NCI-H748 (cell line): Measurements from ENCODE around the gene GRID1.
A peak's percentile ranks its signal among the peaks of the same experiment; 100 is the strongest.
"Not testable (repeated sequence)": the region's sequence is repeated elsewhere in the genome, so short reads cannot be mapped to it uniquely, and the experiment has no call there.

Source experiments
- DNase-seq: peaks from one replicate; lab custom pipeline; 2025; ENCODE audit not compliant: unreplicated experiment; lab: John Stamatoyannopoulos, UW

GRID1 gene

DNA sequence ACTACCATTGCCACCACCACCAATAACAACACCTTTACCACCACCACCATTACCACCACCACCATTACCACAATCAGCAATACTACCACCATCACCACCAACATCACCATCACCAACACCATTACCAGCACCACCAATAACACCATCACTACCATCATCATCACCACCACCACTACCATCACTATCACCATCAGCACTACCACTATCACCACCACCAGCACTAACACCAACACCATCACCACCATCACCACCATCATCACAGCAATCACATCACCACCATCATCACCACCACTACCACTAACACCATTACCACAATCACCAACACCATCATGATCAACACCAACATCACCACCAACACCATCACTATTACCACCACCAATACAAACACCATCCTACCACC lies 249.5 kb downstream of the GRID1 start:
- no peak for DNase-seq

DNA sequence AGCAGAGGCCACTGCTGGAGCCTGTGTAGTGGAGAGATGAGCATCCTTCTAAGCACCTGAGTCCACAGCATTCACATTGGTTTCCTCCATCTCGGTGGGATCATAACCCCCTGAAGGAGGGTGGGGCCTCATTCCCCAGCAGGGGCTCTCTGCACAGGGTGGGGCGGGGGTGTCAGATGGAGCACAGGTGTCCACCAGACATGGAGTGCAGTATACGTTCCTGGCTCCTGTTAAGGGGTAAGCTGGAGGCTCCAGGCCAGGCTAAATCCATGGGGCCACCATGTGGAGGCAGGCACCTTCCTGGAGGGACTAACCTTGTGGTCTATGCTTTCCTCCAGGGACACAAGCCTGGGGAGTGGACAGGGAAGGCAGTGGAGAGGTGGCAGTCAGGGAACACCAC lies 252.6 kb downstream of the GRID1 start:
- no peak for DNase-seq

DNA sequence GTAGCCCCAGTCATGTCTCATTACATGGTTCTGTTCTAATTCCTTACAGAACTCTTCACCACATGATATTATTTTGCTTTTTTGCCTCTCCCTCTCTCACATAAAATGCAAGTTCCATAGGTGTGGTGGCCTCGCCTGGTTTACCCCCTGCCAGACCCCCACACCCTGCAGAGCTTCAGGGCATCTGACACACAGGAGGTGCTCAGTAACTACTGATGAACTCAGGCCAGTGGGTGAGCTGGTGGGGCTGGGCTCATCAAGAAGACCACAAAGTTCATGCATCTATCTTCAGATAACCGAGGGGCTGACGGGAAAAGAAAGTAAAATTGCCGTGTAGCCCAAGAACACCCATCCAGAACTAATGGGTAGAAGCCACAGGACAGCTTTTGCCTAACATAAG lies 253.1 kb downstream of the GRID1 start:
- DNase-seq, result no peak

DNA sequence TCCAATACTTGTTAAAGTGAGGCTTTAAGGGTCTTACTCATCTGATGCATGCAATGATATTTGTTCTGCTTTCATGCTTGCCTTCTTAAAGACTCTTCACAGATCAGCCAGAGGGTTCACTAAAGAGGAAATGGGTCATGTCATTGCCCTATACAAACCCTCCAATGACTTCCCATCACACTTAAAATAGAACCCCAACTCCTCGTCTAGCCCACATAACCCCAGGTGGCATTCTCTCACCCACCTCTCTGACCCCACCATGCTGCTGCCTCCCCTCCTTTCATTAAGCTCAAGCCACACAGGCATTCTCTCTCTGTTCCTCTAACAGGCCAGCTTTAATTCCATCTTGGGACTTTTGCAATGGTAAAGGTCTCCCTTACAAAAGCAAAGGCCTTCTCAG lies 253.6 kb downstream of the GRID1 start:
- DNase-seq, result no peak

DNA sequence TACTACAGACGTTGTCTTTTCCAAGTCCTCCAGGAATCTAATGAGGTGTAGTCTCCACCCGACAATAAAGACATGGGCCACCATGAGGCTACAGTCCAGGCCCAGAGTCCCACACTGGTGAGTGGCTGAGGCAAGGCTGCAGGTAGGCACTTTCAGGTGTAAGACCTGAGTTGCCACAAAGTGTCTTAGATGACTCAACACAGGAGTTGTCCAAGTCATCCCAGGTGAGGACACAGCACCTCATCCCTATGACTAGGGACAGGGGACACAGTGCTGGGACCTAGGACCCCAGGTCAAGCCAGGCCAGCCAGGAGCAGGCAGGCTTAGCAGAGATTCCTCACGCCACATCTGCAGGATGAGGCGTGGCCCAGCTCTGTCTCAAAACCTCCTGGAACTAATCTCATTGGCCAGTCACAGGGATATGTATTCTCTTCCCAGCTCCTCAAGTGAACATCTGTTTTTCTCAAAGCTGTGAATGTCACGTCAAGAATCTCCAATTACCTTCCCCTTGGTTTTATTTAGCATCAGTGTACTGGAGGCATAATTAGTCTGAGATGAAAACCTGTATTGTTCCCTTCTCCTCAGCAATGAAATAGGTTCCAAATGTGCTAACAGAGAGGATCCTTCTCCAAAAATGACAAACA lies 254.6 kb downstream of the GRID1 start:
- no peak for DNase-seq

DNA sequence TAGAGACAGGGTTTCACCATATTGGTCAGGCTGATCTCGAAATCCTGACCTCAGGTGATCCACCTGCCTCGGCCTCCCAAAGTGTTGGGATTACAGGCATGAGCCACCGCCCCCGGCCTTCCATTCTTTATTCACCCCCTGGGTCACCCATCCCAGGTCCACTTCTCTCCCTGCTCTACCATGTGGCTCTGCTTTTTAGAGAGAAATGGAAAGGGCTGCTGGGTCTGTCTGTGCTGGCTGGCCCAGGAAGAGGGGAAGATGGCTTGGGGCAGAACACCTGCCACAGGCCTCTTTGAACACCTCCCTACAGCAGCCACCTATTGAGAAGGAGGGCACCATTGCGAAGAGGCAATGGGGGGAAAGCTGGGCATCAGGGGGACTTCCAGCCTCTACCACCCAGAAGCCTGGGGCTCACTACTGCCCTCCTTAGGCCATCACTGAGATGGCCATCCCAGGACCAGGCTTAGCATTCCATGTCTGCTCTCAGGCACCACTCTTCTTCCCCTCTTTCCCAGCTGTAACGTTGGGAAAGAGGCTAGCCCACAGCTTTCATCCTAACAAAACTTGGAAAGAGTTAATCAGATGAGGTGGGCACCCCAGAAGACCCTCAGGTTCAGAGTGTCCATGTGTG lies 256.3 kb downstream of the GRID1 start:
- DNase-seq, result no peak

DNA sequence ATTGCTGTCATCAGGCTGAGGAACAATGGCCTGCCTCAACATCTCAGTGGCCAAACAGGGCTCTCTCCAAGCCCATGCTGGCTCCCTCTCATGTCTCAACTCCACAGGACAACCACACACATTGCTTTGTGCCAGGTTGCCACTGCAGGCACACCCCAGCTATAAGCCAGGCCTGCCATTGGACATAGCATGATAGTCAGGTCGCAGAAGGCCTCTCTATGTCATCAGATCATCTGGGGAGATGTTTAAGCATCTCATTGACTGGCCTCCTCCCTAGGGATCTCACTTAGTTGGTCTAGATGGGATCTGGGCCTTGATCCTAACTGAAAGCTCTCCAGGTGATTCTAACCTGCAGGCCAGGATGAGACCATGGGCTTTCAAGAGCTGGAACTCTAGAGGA lies 257.2 kb downstream of the GRID1 start:
- no peak for DNase-seq

DNA sequence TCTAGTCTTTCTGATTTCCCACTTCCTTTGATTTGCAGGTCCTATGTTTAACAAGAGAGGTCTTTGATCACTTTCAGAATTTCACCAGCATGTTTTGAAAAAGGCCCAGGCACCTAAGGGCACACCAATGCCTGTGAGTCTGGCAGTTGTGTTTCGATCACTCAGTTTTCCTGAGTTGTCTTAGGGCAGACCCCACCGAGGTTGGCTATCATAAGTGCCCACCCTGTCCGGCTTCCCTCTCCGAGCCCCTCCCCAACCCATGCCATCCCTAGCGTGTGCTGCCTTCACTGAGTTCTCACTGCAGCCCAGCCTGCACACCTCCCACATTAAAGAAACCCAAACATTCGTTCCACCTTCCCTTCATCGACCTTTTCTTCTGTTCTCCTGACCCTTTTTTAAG lies 257.9 kb downstream of the GRID1 start:
- DNase-seq, result no peak

DNA sequence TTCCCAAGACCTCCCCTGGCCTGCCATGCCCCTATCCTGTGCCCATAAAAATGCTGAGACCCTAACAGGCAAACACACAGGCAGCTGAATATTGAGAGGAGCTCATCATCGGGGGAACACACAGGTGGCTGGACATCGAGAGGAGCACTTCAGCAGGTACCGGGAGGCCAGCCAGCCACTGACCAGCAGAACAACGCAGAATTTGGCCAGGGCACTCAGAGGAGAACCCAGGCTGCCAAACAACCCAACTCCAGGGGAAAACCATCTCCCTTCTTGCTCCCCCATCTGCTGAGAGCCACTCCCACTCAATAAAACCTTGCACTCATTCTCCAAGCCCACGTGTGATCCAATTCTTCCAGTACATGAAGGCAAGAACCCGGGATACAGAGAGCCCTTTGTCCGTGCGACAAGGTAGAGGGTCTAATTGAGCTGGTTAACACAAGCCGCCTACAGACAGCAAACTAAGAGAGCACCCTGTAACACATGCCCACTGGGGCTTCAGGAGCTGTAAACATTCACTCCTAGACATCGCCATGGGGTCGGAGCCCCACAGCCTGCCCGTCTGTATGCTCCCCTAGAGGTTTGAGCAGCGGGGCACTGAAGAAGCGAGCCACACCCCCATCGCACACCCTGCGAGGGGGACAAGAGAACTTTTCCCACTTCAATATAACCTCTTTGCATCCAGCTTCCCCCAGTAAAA lies 258.8 kb downstream of the GRID1 start:
- not testable (repeated sequence) for DNase-seq

DNA sequence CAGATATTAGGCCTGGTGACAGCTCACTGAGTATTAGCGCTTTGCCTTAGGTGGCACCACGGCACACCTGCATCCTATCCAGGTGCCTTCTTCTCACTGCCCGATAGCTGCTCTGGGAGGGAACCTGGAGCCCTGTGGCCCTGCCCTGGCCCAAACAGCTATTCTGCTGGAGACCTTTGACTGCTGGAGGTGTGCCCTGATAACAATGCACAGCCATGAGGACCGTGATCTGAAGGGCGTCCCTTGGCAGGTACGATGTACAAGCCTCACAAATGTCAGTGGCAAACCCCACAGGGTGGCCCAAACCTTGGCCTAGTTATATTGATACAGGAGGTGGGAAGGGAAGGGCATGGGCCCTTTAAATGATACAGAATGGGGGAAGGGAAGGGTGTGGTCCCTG lies 259.5 kb downstream of the GRID1 start:
- no peak for DNase-seq

DNA sequence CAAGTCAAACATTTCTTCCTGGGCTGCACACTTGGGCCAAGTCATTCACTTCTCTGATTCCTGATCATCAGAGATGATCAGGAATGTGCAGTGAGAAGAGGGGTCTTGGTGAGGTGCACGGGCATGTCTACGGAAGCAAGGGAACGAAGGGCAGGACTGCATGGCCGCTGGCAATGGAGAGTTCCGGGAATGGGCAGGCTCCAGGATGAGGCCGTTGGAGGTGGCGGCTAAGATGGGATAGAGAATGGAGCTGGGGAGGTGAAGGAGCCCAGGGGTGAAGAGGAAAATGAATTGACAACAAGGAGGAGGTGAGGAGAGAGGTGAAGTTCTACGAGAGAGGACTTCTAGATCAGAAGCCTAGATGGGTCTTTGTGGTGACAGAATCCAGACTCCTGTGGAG lies 260.0 kb downstream of the GRID1 start:
- DNase-seq, result no peak

DNA sequence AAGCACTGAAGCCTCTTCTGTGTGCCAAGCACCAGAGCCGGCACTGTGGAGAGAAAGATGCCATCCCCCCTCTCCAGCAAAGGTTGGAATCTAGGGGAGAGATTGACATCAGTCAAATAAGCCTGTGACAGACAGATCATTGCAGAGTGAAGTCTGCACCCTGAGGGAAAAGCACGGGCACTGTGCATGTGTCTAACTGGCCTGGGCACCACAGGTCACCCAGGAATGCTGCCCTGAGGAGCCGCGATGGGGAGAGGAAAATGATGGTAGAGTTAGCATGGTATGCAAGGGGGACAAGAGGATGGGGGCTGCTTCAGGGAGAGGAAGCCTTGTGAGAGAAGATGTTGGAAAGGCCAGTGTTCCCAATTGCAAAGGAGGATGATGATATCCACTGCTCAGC lies 261.0 kb downstream of the GRID1 start:
- no peak for DNase-seq

DNA sequence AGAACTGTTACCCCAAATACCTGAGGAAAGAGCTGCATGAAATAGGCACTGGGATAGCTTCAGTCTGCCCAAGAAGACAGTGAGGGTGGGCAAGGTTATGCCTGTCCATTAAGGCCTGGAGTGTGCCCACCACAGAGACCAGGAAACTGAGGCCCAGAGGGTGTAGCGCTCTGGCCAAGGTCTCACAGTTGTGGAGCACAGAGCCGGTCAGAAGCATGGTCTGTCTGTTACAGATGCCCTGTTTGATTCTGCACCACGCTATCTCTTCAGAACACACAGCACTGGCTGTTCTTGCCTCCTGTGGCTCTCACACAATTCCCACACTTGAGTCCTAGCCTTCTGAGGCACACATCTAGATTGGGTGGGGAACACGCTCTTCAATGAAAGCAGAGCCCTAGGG lies 261.4 kb downstream of the GRID1 start:
- no peak for DNase-seq

DNA sequence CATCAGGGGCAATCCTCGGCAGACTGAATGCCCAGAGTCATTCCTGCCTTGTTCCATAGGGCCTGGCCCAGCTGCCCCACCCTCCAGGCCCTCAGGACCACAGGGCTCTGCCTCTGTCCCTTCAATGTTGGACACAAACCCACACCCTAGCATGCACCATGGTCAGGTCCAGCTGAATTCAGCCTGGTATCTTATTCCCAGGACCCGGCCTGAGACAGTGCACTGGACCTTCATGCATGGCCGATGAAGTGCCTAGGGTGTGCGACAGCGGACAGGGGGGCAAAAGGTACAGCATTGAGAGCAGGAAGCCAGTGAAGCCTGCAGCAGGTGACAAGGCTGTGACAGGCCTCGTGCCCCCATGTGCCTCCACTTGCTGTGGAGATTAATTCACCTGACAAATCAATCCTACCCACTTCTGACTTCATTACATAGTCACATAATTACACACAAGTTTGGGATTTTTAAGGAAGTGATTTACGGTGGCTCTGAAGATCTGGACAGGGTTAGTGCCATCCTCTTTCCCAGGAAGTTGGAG lies 261.9 kb downstream of the GRID1 start:
- no peak for DNase-seq

DNA sequence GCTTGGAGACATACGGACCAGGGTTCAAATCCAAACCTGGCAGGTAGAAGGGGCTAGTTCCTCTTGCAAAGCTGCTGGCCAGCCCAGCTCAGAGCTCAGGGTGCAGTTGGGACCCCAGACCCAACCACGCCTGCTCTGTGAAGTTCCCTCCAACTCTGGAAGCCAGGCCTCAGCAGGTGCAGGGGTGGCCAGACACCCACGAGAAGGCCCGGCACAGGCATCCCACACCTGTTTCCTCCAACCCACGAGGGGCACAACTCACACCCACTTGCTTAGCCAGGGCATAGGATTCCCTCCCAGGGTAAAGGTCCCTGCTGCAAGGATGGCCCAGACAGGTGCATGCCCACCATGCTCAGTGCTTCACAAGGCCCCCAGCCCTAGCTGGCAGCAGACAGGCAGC lies 262.4 kb downstream of the GRID1 start:
- no peak for DNase-seq

DNA sequence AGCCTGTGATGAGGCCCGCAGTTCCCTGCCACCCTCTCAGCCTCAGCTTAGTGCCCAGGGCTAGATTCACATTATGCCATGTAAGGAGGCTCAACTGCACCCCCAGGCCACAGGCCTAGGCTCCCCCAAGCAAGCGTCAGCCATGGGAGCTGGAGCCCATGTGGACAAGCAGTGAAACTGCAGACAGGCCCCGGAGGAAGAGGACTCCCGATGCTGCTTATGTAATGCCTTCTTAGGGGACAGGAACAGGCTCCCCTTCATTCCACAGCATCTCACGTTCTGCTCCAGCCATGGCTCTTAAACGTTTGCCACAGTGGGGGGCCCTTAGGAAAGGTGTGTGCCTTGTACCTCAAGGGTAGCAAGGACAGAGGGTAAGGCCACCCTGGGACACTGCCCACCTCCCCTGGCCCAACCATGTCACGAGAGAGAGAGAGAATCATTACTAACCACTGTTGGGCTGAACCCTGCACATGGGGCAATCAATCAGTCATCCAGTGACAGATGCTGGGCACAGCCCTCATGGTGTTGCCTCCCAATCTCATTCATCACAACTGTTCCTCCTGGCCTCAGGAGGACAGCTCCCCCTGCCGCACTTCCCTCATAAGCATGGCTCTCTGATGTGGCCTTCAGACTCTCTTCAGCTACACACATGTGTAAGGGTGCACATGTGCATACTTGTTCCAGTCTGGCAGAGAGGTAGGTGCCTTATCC lies 263.0 kb downstream of the GRID1 start:
- no peak for DNase-seq

DNA sequence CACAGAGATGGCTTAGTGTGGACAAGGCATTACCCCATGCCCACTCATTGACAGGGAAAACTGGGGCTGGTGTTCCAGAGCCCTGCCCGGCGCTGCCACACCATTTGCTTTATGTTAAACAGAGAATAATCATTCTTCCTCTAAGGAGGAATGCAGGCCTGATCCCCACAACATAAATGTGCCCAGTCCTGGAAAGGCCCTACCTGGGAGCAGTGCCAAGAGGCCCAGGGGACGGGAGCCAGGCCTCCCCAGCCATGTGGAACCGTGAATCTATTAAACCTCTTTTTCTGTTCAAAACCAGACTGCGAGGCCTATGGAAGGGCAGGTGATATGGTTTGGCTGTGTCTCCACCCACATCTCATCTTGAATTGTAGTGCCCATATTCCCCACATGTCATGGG lies 264.1 kb downstream of the GRID1 start:
- DNase-seq, result no peak

DNA sequence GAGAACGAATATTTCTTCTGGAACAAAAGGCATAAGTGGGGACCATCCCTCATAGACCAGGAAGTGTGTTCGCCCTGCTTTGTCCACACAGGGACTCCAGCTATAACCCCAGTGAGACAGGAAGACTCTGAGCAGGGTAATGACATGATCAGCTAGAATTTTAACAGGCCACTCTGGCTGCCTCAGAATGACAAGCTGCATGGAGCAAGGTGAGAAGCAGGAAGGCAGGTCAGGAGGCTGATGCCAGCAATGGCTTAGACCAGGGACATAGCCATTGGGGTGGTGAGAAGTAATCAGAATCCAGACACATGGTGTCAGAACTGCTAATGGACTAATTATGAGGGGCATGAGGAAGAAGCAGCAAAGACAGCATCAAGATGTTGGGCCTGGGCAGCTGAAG lies 264.6 kb downstream of the GRID1 start:
- DNase-seq, result no peak

DNA sequence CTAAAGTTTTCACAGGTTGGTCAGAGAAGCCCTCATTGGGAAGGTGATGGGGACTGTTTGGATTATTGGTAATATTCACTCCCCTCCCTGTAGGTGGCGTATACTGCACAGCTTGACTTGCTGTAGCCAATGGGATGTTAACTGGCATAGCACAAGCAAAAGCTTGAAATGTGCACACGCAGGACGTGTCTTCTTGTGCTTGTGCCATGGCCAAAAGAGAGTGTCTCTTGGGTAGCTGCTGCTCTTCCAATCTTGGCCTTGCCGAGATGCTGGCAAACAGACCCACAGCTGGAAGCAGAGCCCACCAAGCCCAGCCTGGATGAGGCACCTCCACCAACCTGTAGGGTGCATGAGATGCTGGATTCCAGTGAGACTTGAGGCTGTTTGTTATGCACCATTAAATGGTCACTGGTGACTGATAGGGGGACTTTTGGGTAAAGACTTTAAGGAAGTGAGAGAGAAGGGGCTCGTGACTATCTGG lies 266.0 kb downstream of the GRID1 start:
- peak; percentile 56 for DNase-seq

DNA sequence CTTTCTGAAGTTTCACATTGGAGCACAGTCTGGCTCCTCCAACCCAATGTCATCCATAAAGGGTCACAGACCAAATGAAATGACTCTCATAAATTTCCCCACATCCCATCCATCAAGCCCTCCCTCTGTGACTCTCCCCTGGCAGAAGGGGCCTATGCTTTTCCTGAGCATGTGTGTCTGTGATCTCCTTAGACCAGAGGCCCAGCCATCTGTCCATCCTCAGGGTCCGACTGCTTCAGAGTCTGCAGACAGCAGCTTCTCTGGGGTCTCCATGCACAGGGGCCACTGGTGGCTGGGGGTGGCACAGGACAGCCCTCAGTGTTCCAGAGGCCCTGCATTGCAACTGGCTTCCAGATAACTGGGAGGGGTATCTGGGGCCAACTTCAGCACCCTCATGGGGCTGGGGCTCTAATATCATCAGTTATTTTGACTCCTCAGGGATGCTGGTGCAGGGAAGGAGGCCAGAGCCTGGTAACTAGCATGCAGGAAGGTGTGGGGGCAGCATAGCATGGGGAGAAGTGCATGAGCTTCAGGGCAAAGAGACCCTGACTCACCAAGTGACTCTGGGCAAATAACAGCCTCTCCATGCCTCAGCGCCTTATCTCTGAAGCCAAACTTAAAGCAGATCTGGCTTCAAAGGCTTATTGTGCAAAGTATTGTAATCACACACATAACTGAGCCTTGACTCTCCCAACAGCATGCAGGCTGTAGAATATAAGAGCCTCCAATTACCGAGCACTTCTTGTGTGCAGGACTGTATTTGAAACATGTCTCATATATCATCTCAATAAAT lies 266.9 kb downstream of the GRID1 start:
- DNase-seq, result no peak
